PC-9 (cell line): ENCODE results near the gene SMG6. TPM values are rescaled to one million over a fixed set of nuclear protein-coding genes. Genes with fewer than 3 reads are reported as not detected.

Experiments
- BruUV-seq: library from RNA; stranded (reverse); fragments of 400-500 nt; replicated peaks from 2 replicates; lab custom pipeline; 2021; lab: Mats Ljungman, UMichigan
- CTCF ChIA-PET: fragments of 300-600 bp; sonication (Branson Sonifier 250); formaldehyde crosslinking; loops from one replicate; lab custom pipeline; 2022; ENCODE audit warnings: antibody characterized with exemption; lab: Charles Lee
- POLR2A ChIA-PET: fragments of 300-600 bp; sonication (Branson Sonifier 250); formaldehyde crosslinking; loops from one replicate; lab custom pipeline; 2022; ENCODE audit warnings: antibody characterized with exemption; ENCODE audit not compliant: unreplicated experiment; lab: Charles Lee
- DNase-seq, 2 experiments: peaks; one replicate each; pipeline versions ENCODE4 v3.0.0 to v3.0.0-alpha.2; 2015 to 2022; ENCODE audit warnings: mixed read lengths in 1 of 2
- H2AFZ ChIP-seq: fragments of 200-600 bp; sonication (generic); 2 replicates; pipeline ENCODE4 v1.8.1; 2017; ENCODE audit warnings: antibody characterized with exemption
- H3F3A ChIP-seq: fragments of 200-600 bp; sonication (generic); 2 replicates; pipeline ENCODE4 v1.8.1; 2017; ENCODE audit warnings: antibody characterized with exemption, mild to moderate bottlenecking, low read depth; ENCODE audit not compliant: insufficient read depth
- H3K27ac ChIP-seq: fragments of 200-600 bp; sonication (generic); 2 replicates; pipeline ENCODE4 v1.6.1; 2016; ENCODE audit warnings: mixed run types
- H3K27me3 ChIP-seq: fragments of 200-600 bp; sonication (generic); 2 replicates; pipeline ENCODE4 v1.6.1; 2016; ENCODE audit warnings: low read depth, mixed run types; ENCODE audit not compliant: insufficient read depth
- H3K36me3 ChIP-seq: fragments of 200-600 bp; sonication (generic); 2 replicates; pipeline ENCODE4 v1.6.1; 2016; ENCODE audit warnings: low read depth, mixed run types
- H3K4me1 ChIP-seq: fragments of 200-600 bp; sonication (generic); replicated peaks from 2 replicates; pipeline ENCODE4 v1.6.1; 2016; ENCODE audit warnings: mixed run types; ENCODE audit not compliant: insufficient read depth
- H3K4me2 ChIP-seq: fragments of 200-600 bp; sonication (generic); 2 replicates; pipeline ENCODE4 v1.6.1; 2017; ENCODE audit warnings: mixed run types
- H3K4me3 ChIP-seq: fragments of 200-600 bp; sonication (generic); 2 replicates; pipeline ENCODE4 v1.6.1; 2016; ENCODE audit warnings: mixed run types
- H3K79me2 ChIP-seq: fragments of 200-600 bp; sonication (generic); 2 replicates; pipeline ENCODE4 v1.6.1; 2017; ENCODE audit warnings: low read depth, mixed run types
- H3K9me2 ChIP-seq: fragments of 200-600 bp; sonication (generic); 2 replicates; pipeline ENCODE4 v1.8.1; 2017; ENCODE audit warnings: mild to moderate bottlenecking; ENCODE audit not compliant: insufficient read depth
- H3K9me3 ChIP-seq: fragments of 200-600 bp; sonication (generic); 2 replicates; pipeline ENCODE4 v1.8.1; 2016; ENCODE audit warnings: low read depth; ENCODE audit not compliant: insufficient read depth
- H4K20me1 ChIP-seq: fragments of 200-600 bp; sonication (generic); 2 replicates; pipeline ENCODE4 v1.8.1; 2017; ENCODE audit not compliant: insufficient read depth
- EZH2 ChIP-seq: fragments of 200-600 bp; sonication (generic); IDR thresholded peaks from 2 replicates; pipeline ENCODE4 v1.8.0; 2017; ENCODE audit warnings: antibody characterized with exemption, low read depth
- intact Hi-C: fragments of 100-400 bp; cut with micrococcal nuclease; formaldehyde crosslinking; loops from one replicate; pipeline ENCODE4 v1.10.0; 2022; ENCODE audit not compliant: unreplicated experiment
- total RNA-seq: library from RNA; stranded (reverse); gene quantifications from 2 replicates; pipeline ENCODE4 v1.2.3, GENCODE V29; 2021
- TF ChIP-seq, protein P1 (sequence below): fragments of 200-600 bp; sonication (generic); conservative IDR thresholded peaks from 2 replicates; pipeline ENCODE4 v1.6.1; 2017; ENCODE audit warnings: mixed run types, antibody characterized with exemption, mild to moderate bottlenecking, moderate library complexity

SMG6 gene
- total RNA-seq, 1 experiment from 2014 or later = 43.1 TPM

DNA sequence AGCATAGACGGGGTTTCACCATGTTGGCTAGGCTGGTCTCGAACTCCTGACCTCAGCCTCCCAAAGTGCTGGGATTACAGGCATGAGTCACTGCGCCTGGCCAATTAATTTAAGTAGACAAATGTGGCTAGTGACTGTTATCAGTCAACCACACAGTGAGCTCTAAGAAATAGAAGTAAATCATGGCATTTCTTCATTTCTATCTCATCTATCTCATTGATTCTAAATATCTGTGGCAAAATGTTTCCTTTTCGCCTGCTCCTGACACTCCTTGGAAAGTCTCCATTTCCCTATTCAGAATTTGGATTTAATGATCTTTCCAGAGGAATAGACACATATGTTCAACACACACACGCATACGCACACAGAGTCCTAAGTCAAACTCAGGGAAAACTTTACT lies 167.3 kb downstream of the SMG6 start:
- BruUV-seq = no TSS peak
- intact Hi-C loops = loop anchor here (5.0 kb wide), 2 partner anchors 34 to 54 kb away; no protein-coding TSS in a partner anchor
- TF ChIP-seq, protein P1, sequence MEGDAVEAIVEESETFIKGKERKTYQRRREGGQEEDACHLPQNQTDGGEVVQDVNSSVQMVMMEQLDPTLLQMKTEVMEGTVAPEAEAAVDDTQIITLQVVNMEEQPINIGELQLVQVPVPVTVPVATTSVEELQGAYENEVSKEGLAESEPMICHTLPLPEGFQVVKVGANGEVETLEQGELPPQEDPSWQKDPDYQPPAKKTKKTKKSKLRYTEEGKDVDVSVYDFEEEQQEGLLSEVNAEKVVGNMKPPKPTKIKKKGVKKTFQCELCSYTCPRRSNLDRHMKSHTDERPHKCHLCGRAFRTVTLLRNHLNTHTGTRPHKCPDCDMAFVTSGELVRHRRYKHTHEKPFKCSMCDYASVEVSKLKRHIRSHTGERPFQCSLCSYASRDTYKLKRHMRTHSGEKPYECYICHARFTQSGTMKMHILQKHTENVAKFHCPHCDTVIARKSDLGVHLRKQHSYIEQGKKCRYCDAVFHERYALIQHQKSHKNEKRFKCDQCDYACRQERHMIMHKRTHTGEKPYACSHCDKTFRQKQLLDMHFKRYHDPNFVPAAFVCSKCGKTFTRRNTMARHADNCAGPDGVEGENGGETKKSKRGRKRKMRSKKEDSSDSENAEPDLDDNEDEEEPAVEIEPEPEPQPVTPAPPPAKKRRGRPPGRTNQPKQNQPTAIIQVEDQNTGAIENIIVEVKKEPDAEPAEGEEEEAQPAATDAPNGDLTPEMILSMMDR = no peak
- TF ChIP-seq EZH2 = no peak
- H3K27ac ChIP-seq = no peak overlapping the region
- no peaks in the 10 kb centered on the region for H3K36me3 ChIP-seq
- no peaks in the 10 kb centered on the region for H3K9me3 ChIP-seq
- peaks cover 10% of the 10 kb centered on the region for H3F3A ChIP-seq
- DNase-seq = no peak
- H4K20me1 ChIP-seq = no peaks in the 10 kb centered on the region
- no peaks in the 10 kb centered on the region for H3K9me2 ChIP-seq
- POLR2A ChIA-PET = no interaction called here
- no peaks in the 10 kb centered on the region for H3K27me3 ChIP-seq
- H3K4me2 ChIP-seq = no peak overlapping the region
- H3K4me1 ChIP-seq = peaks cover 16% of the 10 kb centered on the region
- no peak overlapping the region for H2AFZ ChIP-seq
- CTCF ChIA-PET = interaction anchor here (0.5 to 0.7 kb wide), 2 partner anchors 24 to 661 kb away, joined by 4 to 5 read pairs; no protein-coding TSS in a partner anchor
- H3K4me3 ChIP-seq = no peak overlapping the region
- no peaks in the 10 kb centered on the region for H3K79me2 ChIP-seq

DNA sequence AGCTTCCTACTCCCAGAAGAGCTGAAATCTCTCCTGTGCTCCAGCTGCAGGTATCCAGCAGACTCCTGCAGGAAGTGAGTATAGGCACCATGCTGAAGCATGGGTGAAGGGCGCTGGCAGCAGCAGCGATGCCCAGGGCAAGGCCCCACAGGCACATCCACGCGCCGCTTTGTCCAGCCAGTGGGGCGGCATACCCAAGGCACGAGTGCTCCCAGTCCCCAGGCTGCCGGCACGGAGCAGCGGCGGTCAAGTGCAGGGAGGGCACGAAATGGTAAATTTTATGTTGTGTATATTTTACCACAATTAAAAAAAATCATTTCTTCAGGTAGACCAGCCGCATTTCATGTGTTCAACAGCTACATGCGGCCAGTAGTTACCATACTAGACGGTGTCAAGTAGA lies 175.6 kb downstream of the SMG6 start:
- peaks cover 4% of the 10 kb centered on the region; the same call in 1 of the 2 replicates for H3F3A ChIP-seq
- no peak overlapping the region for H2AFZ ChIP-seq
- H4K20me1 ChIP-seq = 0 out of 2 replicates have a peak, but pooled peaks cover 6% of the 10 kb centered on the region
- H3K9me2 ChIP-seq = no peaks in the 10 kb centered on the region; the same call in 1 of the 2 replicates
- H3K27ac ChIP-seq = no peak overlapping the region
- intact Hi-C loops = no loop called here
- ChIA-PET CTCF (no interaction called here), POLR2A (no interaction called here)
- H3K27me3 ChIP-seq = no peaks in the 10 kb centered on the region
- no TSS peak for BruUV-seq
- no peaks in the 10 kb centered on the region for H3K4me1 ChIP-seq
- H3K4me2 ChIP-seq = no peak overlapping the region
- no peak overlapping the region for H3K4me3 ChIP-seq
- DNase-seq = no peak
- TF ChIP-seq, protein P1 = no peak
- TF ChIP-seq EZH2 = no peak
- no peaks in the 10 kb centered on the region for H3K79me2 ChIP-seq
- H3K36me3 ChIP-seq = no peaks in the 10 kb centered on the region
- no peaks in the 10 kb centered on the region for H3K9me3 ChIP-seq

DNA sequence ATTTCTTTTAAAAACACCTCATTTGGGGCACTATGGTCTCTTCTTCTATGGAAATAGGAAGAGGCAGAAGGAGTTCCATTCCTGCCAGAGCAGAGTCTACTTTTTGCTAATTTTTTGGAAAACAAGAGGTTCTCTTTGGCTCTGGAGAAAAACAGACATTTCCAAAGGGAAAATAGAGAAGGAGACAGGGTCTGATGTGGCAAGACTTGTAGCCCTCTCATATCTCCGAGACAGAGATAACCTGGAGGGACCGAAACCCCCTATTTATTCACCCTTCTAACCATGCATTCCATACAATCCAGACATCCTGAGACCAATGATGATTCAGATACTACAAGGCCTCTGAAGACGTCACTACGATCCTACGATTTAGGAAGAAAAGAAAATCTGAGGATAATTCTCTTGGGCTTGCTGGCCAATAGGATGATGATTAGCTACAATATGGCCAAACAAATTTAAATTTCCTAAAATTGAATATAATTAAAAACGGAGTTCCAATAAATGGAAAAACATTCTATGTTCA lies 178.5 kb downstream of the SMG6 start:
- Histone ChIP-seq H3K4me2 (no peak overlapping the region), H3K27me3 (no peaks in the 10 kb centered on the region), H2AFZ (no peak overlapping the region), H4K20me1 (no peaks in the 10 kb centered on the region), H3K4me3 (no peak overlapping the region), H3K36me3 (no peaks in the 10 kb centered on the region), H3K9me3 (no peaks in the 10 kb centered on the region), H3K9me2 (no peaks in the 10 kb centered on the region; the same call in 1 of the 2 replicates), H3K4me1 (no peaks in the 10 kb centered on the region), H3F3A (peaks cover 4% of the 10 kb centered on the region; the same call in 1 of the 2 replicates), H3K27ac (no peak overlapping the region), H3K79me2 (no peaks in the 10 kb centered on the region)
- intact Hi-C loops = no loop called here
- BruUV-seq = no TSS peak
- no peak for DNase-seq
- no peak for TF ChIP-seq EZH2
- TF ChIP-seq, protein P1 = no peak
- ChIA-PET CTCF (no interaction called here), POLR2A (no interaction called here)
